ENCODE data around the gene MIDN. TPM values are rescaled to one million over a fixed set of nuclear protein-coding genes. Genes with fewer than 3 reads are reported as not detected.
A peak's percentile ranks its signal among the peaks of the same experiment; 100 is the strongest.

Gene MIDN
- total RNA-seq, 1 donor from 2014 or later, result 13.4 TPM

- no peak for DNase-seq (ENCODE audit: low read depth, low spot score)
Measured at GRCh38 chr19:1232652-1233072, 15.7 kb upstream of the MIDN start.

DNA sequence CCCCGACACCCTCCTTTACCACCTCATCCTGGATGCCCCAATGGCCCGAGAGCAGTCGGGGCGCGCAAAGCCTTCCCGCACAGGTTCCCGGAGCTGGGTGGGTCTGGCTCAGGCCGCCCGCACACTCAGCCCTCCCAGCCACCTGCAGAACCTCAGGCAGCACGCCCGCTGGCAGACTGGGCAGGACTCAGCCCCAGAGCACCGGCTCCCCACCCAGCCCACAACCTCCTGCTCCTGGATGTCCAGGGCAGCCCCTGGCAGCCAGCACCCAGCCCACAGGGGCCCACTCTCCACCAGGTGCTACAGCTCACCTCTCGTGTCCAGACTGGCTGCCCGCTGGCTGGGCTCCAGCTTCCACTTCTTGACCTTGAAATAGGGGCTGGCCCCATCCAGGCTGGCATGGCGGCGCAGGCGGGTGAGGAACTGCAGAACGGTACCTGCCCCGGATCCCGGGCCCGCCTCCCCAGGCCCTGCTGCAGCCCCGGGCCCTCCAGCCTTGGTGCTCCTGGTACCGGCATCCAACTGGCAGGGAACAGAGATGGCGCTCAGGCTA is 15.2 kb upstream of the MIDN start:
- DNase-seq (ENCODE audit: low read depth, low spot score), result no peak

DNA sequence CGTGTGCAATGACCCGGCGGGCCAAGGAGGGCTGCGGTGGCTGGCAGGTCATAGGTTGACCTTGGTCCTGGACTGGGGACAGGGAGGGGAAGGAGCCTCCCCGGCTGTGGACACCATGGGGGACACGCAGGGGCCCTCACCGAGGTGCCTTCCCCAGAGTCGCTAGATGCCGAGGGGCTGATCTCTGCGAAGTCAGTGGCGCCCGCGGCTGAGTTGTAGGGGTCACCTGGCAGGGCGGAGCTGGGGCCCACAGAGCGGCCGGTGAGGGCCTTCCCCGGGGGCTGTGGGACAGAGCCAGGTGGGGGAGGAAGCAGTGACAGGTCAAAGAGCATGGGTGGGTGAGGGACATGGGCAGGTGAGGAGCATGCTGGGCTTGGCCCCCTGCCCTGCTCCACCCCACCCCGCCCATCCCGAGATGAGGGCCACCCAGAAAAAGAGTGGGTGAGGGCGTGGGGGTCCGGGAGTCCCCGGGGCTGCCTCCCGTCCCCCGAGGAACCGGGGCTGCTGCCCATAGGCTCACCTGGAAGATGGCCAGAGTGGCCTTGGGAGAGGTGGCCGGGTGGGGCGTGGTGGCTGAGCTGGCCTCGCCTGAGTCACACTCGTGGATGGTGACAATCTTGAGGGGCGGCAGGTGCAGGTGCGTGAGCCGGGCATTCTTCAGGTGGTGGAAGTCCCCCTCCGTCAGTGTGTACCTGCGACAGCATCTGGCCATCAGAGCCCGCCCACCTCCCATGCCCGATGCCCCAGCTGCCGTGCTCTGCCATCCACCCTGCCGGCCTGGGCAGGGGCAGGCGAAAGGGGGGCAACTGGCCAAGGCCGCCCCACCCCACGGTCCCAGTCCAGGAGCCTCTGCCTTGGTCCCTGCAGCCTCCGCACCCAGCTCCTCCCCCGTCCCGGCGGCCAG is 14.1 kb upstream of the MIDN start:
- no peak for DNase-seq (ENCODE audit: low read depth, low spot score)

- no peak for DNase-seq (ENCODE audit: low read depth, low spot score)
Measured at GRCh38 chr19:1234955-1235380, 13.4 kb upstream of the MIDN start.

- no peak for DNase-seq (ENCODE audit: low read depth, low spot score)
Measured at GRCh38 chr19:1235625-1236538, 12.5 kb upstream of the MIDN start.

DNA sequence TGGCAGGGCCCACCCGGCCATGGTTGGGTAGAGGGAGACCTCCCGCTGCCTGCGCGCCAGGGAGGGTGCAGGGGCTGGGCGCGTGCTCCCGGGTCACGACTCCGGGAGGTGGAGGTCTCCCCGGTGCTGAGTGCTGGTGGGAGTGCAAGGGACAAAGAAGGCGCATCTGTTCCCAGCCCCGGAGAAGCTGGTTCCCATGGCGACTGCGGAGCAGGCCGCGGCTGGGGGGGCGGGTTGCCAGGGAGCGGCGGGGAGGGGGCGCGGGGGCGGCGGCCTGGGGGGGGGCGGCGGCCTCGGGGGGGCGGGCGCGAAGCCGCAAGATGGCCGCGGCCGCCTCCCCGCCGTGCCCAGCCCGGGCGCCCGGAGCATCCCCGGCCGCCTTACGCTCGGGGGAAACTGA is 11.8 kb upstream of the MIDN start:
- DNase-seq (ENCODE audit: low read depth, low spot score), result no peak

GRCh38 chr19:1237027-1237659 is 11.2 kb upstream of the MIDN start:
- DNase-seq (ENCODE audit: low read depth, low spot score), result no peak

DNA sequence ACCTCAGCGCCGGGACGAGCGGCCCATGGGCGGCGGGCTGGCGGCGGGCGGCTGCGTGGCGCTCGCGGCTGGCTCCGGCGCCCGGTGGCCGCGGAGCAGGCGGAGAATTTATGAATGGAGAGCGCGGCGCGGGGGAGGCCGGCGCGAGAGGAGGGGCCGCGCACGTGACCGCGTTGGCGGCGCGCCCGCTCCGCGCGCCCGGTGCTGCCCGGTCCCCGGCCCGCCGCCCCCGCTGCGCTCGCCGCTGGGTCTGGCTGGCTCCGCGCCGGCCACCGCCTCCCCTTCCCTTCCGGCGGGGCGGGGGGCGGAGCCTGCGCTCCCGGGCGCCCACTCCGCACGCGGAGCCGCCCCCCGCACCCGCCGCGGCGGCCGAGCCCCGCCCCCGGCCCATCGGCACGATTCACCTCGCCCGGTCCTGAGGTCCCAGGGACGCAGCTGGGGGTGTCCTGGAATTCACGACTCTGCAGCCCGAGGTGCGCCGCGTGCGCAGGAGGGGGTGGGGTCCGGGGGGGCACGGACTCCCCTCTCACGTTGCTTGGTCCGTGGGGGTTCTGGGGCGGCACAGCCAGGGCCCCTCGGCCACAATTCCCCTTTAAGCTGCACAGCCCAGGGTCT is 10.5 kb upstream of the MIDN start, which contains the start of gene CBARP:
Gene CBARP, minus strand, starts transcription at position 252 of the 615 bp plus-strand sequence. CDS start 1,905 bp downstream, outside the sequence.
- DNase-seq (ENCODE audit: low read depth, low spot score), result no peak

- no peak for DNase-seq (ENCODE audit: low read depth, low spot score)
Measured at GRCh38 chr19:1238369-1239303, 9.7 kb upstream of the MIDN start.

DNA sequence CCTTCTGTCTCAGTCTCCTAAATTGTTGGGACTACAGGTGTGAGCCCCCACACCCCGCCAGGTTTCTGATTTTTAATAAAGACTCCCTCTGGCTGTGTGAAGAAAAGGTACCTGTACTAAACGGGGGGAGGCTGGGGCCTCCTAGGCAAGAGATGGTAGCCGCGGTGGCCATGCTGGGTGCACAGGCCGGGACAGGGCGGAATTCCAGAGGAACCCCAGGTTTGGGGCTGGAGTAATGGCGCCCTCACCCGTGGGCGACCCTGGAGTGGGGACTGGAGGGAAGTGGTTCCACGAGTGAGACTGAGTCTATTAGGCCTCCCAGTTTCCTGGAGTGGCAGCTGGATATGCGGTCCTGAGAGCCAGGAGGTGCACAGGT is 9.0 kb upstream of the MIDN start:
- DNase-seq (ENCODE audit: low read depth, low spot score), result no peak

GRCh38 chr19:1239796-1240737 is 8.3 kb upstream of the MIDN start:
- peak; percentile 66 for DNase-seq (ENCODE audit: low read depth, low spot score)

- no peak for DNase-seq (ENCODE audit: low read depth, low spot score)
Measured at GRCh38 chr19:1240925-1241324, 7.5 kb upstream of the MIDN start.

- DNase-seq (ENCODE audit: low read depth, low spot score), result peak; percentile 71
Measured at GRCh38 chr19:1241417-1242095, 6.8 kb upstream of the MIDN start, which contains the start of gene ATP5F1D. TSS of gene ATP5F1D (plus strand) at chr19:1241751. CDS start at chr19:1241851, 100 bp downstream.

DNA sequence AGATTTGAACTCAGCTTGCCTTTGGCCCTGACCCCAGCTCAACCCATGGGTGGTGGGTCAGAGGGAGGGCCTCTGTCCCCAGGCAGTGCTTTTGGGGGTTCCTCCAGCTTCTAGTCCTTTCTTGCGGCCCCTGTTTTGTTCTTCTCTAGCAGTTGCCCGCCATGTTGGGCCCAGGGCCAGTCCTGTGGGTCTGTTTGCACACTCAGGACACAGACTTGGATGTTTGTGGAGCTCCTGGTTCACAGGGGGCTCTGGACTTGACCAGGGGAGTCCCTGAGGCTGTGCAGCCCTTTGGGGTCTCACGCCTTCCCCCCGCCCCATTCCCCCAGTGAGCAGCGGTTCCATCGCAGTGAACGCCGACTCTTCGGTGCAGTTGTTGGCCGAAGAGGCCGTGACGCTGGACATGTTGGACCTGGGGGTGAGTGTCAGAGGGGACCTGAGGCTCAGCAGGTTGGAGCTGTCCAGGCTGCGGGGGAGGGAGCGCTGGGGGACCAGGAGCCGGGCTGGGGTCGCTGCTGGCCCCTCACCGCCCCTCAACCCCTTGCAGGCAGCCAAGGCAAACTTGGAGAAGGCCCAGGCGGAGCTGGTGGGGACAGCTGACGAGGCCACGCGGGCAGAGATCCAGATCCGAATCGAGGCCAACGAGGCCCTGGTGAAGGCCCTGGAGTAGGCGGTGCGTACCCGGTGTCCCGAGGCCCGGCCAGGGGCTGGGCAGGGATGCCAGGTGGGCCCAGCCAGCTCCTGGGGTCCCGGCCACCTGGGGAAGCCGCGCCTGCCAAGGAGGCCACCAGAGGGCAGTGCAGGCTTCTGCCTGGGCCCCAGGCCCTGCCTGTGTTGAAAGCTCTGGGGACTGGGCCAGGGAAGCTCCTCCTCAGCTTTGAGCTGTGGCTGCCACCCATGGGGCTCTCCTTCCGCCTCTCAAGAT is 4.4 kb upstream of the MIDN start:
- peak; percentile 53 for DNase-seq (ENCODE audit: low read depth, low spot score)

DNA sequence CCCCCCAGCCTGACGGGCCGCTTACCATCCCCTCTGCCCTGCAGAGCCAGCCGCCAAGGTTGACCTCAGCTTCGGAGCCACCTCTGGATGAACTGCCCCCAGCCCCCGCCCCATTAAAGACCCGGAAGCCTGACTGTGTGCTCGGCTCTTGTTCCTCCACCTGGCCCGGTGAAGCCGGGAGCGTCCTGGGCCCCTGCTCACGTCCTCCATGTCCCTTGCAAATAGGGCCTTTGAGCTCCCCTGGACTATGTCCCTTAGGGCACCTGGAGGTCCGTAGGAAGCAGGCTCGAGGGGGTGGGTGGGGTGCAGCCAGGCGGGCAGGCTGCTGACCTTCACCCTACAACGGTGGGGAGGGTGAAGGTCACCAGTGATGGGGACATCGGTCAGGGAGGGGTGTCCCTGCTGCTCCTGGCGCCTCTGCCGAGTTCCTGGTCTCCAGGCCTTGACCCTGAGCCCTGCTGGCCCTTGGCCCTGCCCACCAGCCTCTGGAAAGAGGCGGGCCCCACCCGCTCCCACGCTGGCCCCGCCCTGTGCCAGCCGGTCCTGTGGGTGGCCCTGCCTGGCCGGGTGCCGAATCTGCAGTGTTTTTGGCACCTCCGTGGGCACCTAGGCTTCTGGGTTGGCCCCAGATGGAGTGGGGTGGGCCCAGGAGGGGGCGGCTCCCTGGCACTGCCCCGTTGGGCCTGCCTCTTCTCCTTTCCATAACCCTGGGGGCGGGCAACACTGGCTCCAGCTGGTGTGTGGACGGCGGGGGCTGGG is 3.5 kb upstream of the MIDN start:
- no peak for DNase-seq (ENCODE audit: low read depth, low spot score)
